CD14-positive monocyte (primary cell): ENCODE data around the gene GNB2. TPM values are rescaled to one million over a fixed set of nuclear protein-coding genes. Genes with fewer than 3 reads are reported as not detected.

ENCODE experiments used
- DNase-seq, 3 donors: peaks; one replicate each; pipeline ENCODE4 v3.0.0-alpha.2; 2011 to 2022
- H2AFZ ChIP-seq: 2 replicates; pipeline ENCODE4 v1.6.0; 2012; ENCODE audit warnings: mild to moderate bottlenecking, low read depth, low read length, inconsistent platforms; ENCODE audit not compliant: insufficient read depth, poor library complexity, severe bottlenecking
- H3K27ac ChIP-seq, 2 donors: 1 replicate in 1 of 2; 2 replicates in 1 of 2; pipeline ENCODE4 v1.5.1; 2012 to 2013; ENCODE audit warnings: low read length in 2 of 2, control low read depth in 1 of 2, inconsistent platforms in 1 of 2, low read depth in 1 of 2, mild to moderate bottlenecking in 1 of 2
- H3K27me3 ChIP-seq, 2 donors: one replicate each; pipeline versions ENCODE4 v1.6.0 to v1.6.1; 2011 to 2013; ENCODE audit warnings: low read length in 2 of 2; ENCODE audit not compliant: control insufficient read depth in 2 of 2, insufficient read depth in 2 of 2
- H3K36me3 ChIP-seq, 2 donors: replicated peaks in 1 of 2; 1 replicate in 1 of 2; 2 replicates in 1 of 2; pipeline versions ENCODE4 v1.5.1 to v1.6.1; 2012 to 2013; ENCODE audit warnings: low read length in 2 of 2, control low read depth in 1 of 2, inconsistent platforms in 1 of 2, mild to moderate bottlenecking in 1 of 2; ENCODE audit not compliant: insufficient read depth in 2 of 2, control insufficient read depth in 1 of 2
- H3K4me1 ChIP-seq, 2 donors: 1 replicate in 1 of 2; 2 replicates in 1 of 2; pipeline versions ENCODE4 v1.5.1 to v1.6.1; 2012 to 2013; ENCODE audit warnings: low read length in 2 of 2, control low read depth in 1 of 2, inconsistent platforms in 1 of 2, mild to moderate bottlenecking in 1 of 2, moderate library complexity in 1 of 2; ENCODE audit not compliant: insufficient read depth in 2 of 2, control insufficient read depth in 1 of 2
- H3K4me2 ChIP-seq: replicated peaks from 2 replicates; pipeline ENCODE3; 2012; ENCODE audit warnings: low read length, moderate library complexity, mild to moderate bottlenecking; ENCODE audit not compliant: poor library complexity, severe bottlenecking; ENCODE audit errors: extremely low read depth
- H3K4me3 ChIP-seq, 3 experiments: fragments of 200-600 bp in 1 of 3; sonication (generic) in 1 of 3; replicated peaks in 1 of 3; 1 replicate in 2 of 3; 2 replicates in 1 of 3; pipeline ENCODE4 v1.5.1; 2011 to 2013; ENCODE audit warnings: low read length in 3 of 3, mild to moderate bottlenecking in 3 of 3, control low read depth in 2 of 3, low read depth in 2 of 3, inconsistent platforms in 1 of 3, moderate library complexity in 1 of 3
- H3K79me2 ChIP-seq: 2 replicates; pipeline ENCODE4 v1.6.0; 2012; ENCODE audit warnings: mild to moderate bottlenecking, control low read depth, inconsistent platforms, low read length, moderate library complexity; ENCODE audit not compliant: insufficient read depth
- H3K9ac ChIP-seq: 2 replicates; pipeline ENCODE4 v1.6.0; 2017; ENCODE audit warnings: low read length, mild to moderate bottlenecking; ENCODE audit not compliant: insufficient read depth, poor library complexity, severe bottlenecking
- H3K9me3 ChIP-seq, 2 donors: replicated peaks in 1 of 2; 1 replicate in 1 of 2; 2 replicates in 1 of 2; pipeline versions ENCODE4 v1.5.1 to v1.6.1; 2012 to 2013; ENCODE audit warnings: low read length in 2 of 2, control low read depth in 1 of 2; ENCODE audit not compliant: control insufficient read depth in 1 of 2, insufficient read depth in 1 of 2
- H4K20me1 ChIP-seq: 2 replicates; pipeline ENCODE4 v1.6.0; 2012; ENCODE audit warnings: mild to moderate bottlenecking, low read length, control low read depth, moderate library complexity; ENCODE audit not compliant: insufficient read depth
- H3K27ac Mint-ChIP-seq, 7 donors: one replicate each; pipeline ENCODE4 v1.8.0; 2020; ENCODE audit warnings: mild to moderate bottlenecking in 7 of 7, mixed read lengths in 7 of 7, moderate library complexity in 6 of 7, inconsistent platforms in 2 of 7
- H3K27me3 Mint-ChIP-seq, 3 donors: one replicate each; pipeline ENCODE4 v1.8.0; 2021 to 2022; ENCODE audit warnings: low read depth in 3 of 3, mild to moderate bottlenecking in 3 of 3, mixed read lengths in 3 of 3, moderate library complexity in 3 of 3, inconsistent platforms in 1 of 3
- H3K36me3 Mint-ChIP-seq, 2 donors: one replicate each; pipeline ENCODE4 v1.8.0; 2020; ENCODE audit warnings: mixed read lengths in 2 of 2, inconsistent platforms in 1 of 2, mild to moderate bottlenecking in 1 of 2
- H3K4me1 Mint-ChIP-seq: one replicate; pipeline ENCODE4 v1.8.0; 2020; ENCODE audit warnings: mild to moderate bottlenecking, mixed read lengths
- H3K4me3 Mint-ChIP-seq, 2 donors: one replicate each; pipeline ENCODE4 v1.8.0; 2020; ENCODE audit warnings: mild to moderate bottlenecking in 2 of 2, mixed read lengths in 2 of 2, moderate library complexity in 1 of 2
- H3K9me3 Mint-ChIP-seq, 7 donors: one replicate each; pipeline ENCODE4 v1.8.0; 2020 to 2022; ENCODE audit warnings: mixed read lengths in 7 of 7, mild to moderate bottlenecking in 6 of 7, moderate library complexity in 6 of 7, inconsistent platforms in 2 of 7
- WGBS: methylation state at CpG from one replicate; pipeline ENCODE4 v1.1.5; 2013; ENCODE audit warnings: missing lambda C conversion rate; ENCODE audit not compliant: insufficient coverage; 5-methylcytosine and 5-hydroxymethylcytosine counted together
- intact Hi-C, 2 donors: fragments of 100-400 bp; cut with micrococcal nuclease; formaldehyde crosslinking; loops; one replicate each; pipeline versions ENCODE4 v1.15.0 to v1.15.1; 2023
- polyA plus RNA-seq, 3 donors: library from polyadenylated mRNA; depleted of rRNA in 1 of 3; unstranded in 2 of 3; stranded (reverse) in 1 of 3; fragments of 300-500 nt in 2 of 3; fragments of >200 nt in 1 of 3; fragmentation: Illumina TruSeq in 2 of 3; gene quantifications; 1 replicate in 2 of 3; 2 replicates in 1 of 3; pipeline ENCODE4 v1.2.3, GENCODE V29; 2012 to 2021
- TF ChIP-seq, protein P1 (sequence below): fragments of 200-600 bp; IDR thresholded peaks from one replicate; pipeline ENCODE4 v1.8.0; 2022; ENCODE audit warnings: antibody characterized with exemption, mild to moderate bottlenecking

The GNB2 gene
- polyA plus RNA-seq, 3 donors, result 90.0 to 436 (median 94.6) TPM

DNA sequence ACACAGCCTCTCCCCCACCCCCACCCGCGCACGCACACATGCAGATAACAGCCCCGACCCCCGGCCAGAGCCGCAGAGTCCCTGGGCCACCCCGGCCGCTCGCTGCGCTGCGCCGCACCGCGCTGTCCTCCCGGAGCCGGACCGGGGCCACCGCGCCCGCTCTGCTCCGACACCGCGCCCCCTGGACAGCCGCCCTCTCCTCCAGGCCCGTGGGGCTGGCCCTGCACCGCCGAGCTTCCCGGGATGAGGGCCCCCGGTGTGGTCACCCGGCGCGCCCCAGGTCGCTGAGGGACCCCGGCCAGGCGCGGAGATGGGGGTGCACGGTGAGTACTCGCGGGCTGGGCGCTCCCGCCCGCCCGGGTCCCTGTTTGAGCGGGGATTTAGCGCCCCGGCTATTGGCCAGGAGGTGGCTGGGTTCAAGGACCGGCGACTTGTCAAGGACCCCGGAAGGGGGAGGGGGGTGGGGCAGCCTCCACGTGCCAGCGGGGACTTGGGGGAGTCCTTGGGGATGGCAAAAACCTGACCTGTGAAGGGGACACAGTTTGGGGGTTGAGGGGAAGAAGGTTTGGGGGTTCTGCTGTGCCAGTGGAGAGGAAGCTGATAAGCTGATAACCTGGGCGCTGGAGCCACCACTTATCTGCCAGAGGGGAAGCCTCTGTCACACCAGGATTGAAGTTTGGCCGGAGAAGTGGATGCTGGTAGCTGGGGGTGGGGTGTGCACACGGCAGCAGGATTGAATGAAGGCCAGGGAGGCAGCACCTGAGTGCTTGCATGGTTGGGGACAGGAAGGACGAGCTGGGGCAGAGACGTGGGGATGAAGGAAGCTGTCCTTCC is 47.3 kb downstream of the GNB2 start:
- no peaks in the 10 kb centered on the region for H3K4me1 ChIP-seq
- DNase-seq, result no peak
- H3K9ac ChIP-seq, result no peak overlapping the region
- H3K27ac Mint-ChIP-seq, result no peak overlapping the region
- no peaks in the 10 kb centered on the region for H3K79me2 ChIP-seq
- no peaks in the 10 kb centered on the region for H3K36me3 ChIP-seq
- peaks cover 8% of the 10 kb centered on the region for H3K4me1 Mint-ChIP-seq
- H3K9me3 Mint-ChIP-seq, result peaks cover 11 to 37% (median 24%) of the 10 kb centered on the region in 7 donors
- H3K4me3 ChIP-seq, result no peak overlapping the region
- peaks cover 0 to 4% of the 10 kb centered on the region in 2 donors for H3K36me3 Mint-ChIP-seq
- no peak overlapping the region for H3K27ac ChIP-seq
- peak overlapping the region in 1 of 2 donors; percentile 75 for H3K4me3 Mint-ChIP-seq
- peaks cover 12 to 18% of the 10 kb centered on the region in 2 donors for H3K9me3 ChIP-seq
- intact Hi-C loops, result loop anchor here in 1 of 2 donors (10.0 kb wide), 1 partner anchor 134 kb away; the partner anchor contains the start of gene SLC12A9
- H3K4me2 ChIP-seq, result no peak overlapping the region
- H3K27me3 ChIP-seq, result peaks cover 24 to 34% of the 10 kb centered on the region in 2 donors
- 3% methylated on average over 50 of the region's 56 CpGs for WGBS
- TF ChIP-seq, protein P1, sequence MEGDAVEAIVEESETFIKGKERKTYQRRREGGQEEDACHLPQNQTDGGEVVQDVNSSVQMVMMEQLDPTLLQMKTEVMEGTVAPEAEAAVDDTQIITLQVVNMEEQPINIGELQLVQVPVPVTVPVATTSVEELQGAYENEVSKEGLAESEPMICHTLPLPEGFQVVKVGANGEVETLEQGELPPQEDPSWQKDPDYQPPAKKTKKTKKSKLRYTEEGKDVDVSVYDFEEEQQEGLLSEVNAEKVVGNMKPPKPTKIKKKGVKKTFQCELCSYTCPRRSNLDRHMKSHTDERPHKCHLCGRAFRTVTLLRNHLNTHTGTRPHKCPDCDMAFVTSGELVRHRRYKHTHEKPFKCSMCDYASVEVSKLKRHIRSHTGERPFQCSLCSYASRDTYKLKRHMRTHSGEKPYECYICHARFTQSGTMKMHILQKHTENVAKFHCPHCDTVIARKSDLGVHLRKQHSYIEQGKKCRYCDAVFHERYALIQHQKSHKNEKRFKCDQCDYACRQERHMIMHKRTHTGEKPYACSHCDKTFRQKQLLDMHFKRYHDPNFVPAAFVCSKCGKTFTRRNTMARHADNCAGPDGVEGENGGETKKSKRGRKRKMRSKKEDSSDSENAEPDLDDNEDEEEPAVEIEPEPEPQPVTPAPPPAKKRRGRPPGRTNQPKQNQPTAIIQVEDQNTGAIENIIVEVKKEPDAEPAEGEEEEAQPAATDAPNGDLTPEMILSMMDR, result no peak
- no peaks in the 10 kb centered on the region for H4K20me1 ChIP-seq
- H2AFZ ChIP-seq, result no peak overlapping the region
- H3K27me3 Mint-ChIP-seq, result peaks cover 52 to 71% (median 53%) of the 10 kb centered on the region in 3 donors

DNA sequence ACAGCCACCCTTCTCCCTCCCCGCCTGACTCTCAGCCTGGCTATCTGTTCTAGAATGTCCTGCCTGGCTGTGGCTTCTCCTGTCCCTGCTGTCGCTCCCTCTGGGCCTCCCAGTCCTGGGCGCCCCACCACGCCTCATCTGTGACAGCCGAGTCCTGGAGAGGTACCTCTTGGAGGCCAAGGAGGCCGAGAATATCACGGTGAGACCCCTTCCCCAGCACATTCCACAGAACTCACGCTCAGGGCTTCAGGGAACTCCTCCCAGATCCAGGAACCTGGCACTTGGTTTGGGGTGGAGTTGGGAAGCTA is 47.9 kb downstream of the GNB2 start:
- Mint-ChIP-seq H3K9me3 (peaks cover 11 to 37% (median 24%) of the 10 kb centered on the region in 7 donors), H3K4me1 (peaks cover 8% of the 10 kb centered on the region), H3K27me3 (peaks cover 50 to 68% (median 53%) of the 10 kb centered on the region in 3 donors), H3K27ac (no peak overlapping the region), H3K36me3 (peaks cover 0 to 4% of the 10 kb centered on the region in 2 donors), H3K4me3 (peak overlapping the region in 1 of 2 donors; percentile 75)
- H3K9me3 ChIP-seq, result peaks cover 12 to 18% of the 10 kb centered on the region in 2 donors
- H3K4me2 ChIP-seq, result no peak overlapping the region
- no peaks in the 10 kb centered on the region for H3K4me1 ChIP-seq
- no peak overlapping the region for H3K27ac ChIP-seq
- WGBS, result 93% methylated on average over 4 of the region's 8 CpGs
- no peaks in the 10 kb centered on the region for H3K79me2 ChIP-seq
- no peak overlapping the region for H3K9ac ChIP-seq
- no peak overlapping the region for H3K4me3 ChIP-seq
- H3K36me3 ChIP-seq, result no peaks in the 10 kb centered on the region
- intact Hi-C loops, result loop anchor here in 1 of 2 donors (10.0 kb wide), 1 partner anchor 133 kb away; the partner anchor contains the start of gene SLC12A9
- H3K27me3 ChIP-seq, result peaks cover 24 to 34% of the 10 kb centered on the region in 2 donors
- no peak overlapping the region for H2AFZ ChIP-seq
- H4K20me1 ChIP-seq, result no peaks in the 10 kb centered on the region
- DNase-seq, result no peak
- TF ChIP-seq, protein P1, result no peak
